Measurements from ENCODE around the gene FARP2.

FARP2 gene

GRCh38 chr2:241507430-241508239, 151.6 kb downstream of the FARP2 start (continued):
- TF ChIP-seq IKZF3 (tag by site-specific recombination; IDR thresholded peaks at IDR 0.05) (no peak), ZNF473 (tag by site-specific recombination; IDR thresholded peaks at IDR 0.05) (no peak), SCRT1 (tag by site-specific recombination; IDR thresholded peaks at IDR 0.05; ENCODE audit: borderline replicate concordance) (no peak), ZNF544 (tag by site-specific recombination; IDR thresholded peaks at IDR 0.05) (no peak), MZF1 (tag by site-specific recombination; IDR thresholded peaks at IDR 0.05; ENCODE audit: borderline replicate concordance) (no peak), ZSCAN18 (tag by site-specific recombination; IDR thresholded peaks at IDR 0.05) (no peak), HOXA7 (CRISPR knock-in tag; IDR thresholded peaks at IDR 0.05; ENCODE audit: borderline replicate concordance) (no peak), ZSCAN4 (tag by site-specific recombination; IDR thresholded peaks at IDR 0.05) (no peak), ZNF747 (tag by site-specific recombination; IDR thresholded peaks at IDR 0.05) (no peak), ZNF423 (tag by site-specific recombination; IDR thresholded peaks at IDR 0.05) (peak; percentile 67; the same call in 1 of the 2 replicates), ZBTB8A (tag by site-specific recombination; IDR thresholded peaks at IDR 0.05) (peak; percentile 65), ZNF335 (tag by site-specific recombination; conservative IDR thresholded peaks at IDR 0.05) (peak; percentile 39), ZNF530 (tag by site-specific recombination; IDR thresholded peaks at IDR 0.05; ENCODE audit: low read depth) (no peak), SP3 (tag by site-specific recombination; IDR thresholded peaks at IDR 0.05) (peak; percentile 61), ZSCAN16 (tag by site-specific recombination; IDR thresholded peaks at IDR 0.05) (no peak), ZNF692 (tag by site-specific recombination; IDR thresholded peaks at IDR 0.05) (no peak), ZNF175 (tag by site-specific recombination; IDR thresholded peaks at IDR 0.05) (no peak), TCF7L2 (IDR thresholded peaks at IDR 0.05; ENCODE audit: borderline replicate concordance, low read depth, low read length) (no peak), ZNF366 (tag by site-specific recombination; conservative IDR thresholded peaks at IDR 0.05) (no peak), ZFP69B (tag by site-specific recombination; IDR thresholded peaks at IDR 0.05) (no peak), SP7 (tag by site-specific recombination; IDR thresholded peaks at IDR 0.05) (no peak), ZNF792 (tag by site-specific recombination; IDR thresholded peaks at IDR 0.05) (no peak), ZNF621 (tag by site-specific recombination; IDR thresholded peaks at IDR 0.05) (no peak), KLF10 (tag by site-specific recombination; IDR thresholded peaks at IDR 0.05) (no peak), TRIM28 (IDR thresholded peaks at IDR 0.05; ENCODE audit: borderline replicate concordance, low read length) (no peak), FEZF1 (tag by site-specific recombination; IDR thresholded peaks at IDR 0.05) (no peak), BCL6B (tag by site-specific recombination; IDR thresholded peaks at IDR 0.05) (no peak), GLIS2 (tag by site-specific recombination; IDR thresholded peaks at IDR 0.05) (peak; percentile 82), ZFHX2 (tag by site-specific recombination; conservative IDR thresholded peaks at IDR 0.05) (peak; percentile 25), ZBTB26 (tag by site-specific recombination; optimal IDR thresholded peaks at IDR 0.05) (peak; percentile 41), BCL11B (tag by site-specific recombination; IDR thresholded peaks at IDR 0.05; ENCODE audit: low read depth) (no peak), ZNF624 (tag by site-specific recombination; IDR thresholded peaks at IDR 0.05) (no peak), ZNF670 (tag by site-specific recombination; IDR thresholded peaks at IDR 0.05; ENCODE audit: low read depth) (no peak), ZNF184 (tag by site-specific recombination; IDR thresholded peaks at IDR 0.05) (no peak), ZNF202 (tag by site-specific recombination; IDR thresholded peaks at IDR 0.05; ENCODE audit: borderline replicate concordance) (no peak), KLF16 (tag by site-specific recombination; IDR thresholded peaks at IDR 0.05) (no peak), SALL2 (tag by site-specific recombination; IDR thresholded peaks at IDR 0.05; ENCODE audit: borderline replicate concordance) (no peak)

Measured in HEK293 (cell line).